Measurements from ENCODE around the gene POU6F1. TPM values are rescaled to one million over a fixed set of nuclear protein-coding genes. Genes with fewer than 3 reads are reported as not detected.

Gene POU6F1
- total and polyA plus RNA-seq, 9 of the 15 experiments (the other 6 are each of a cell fraction or from before 2014, with no cell fraction given), result 0.14 to 3.3 (median 1.1) TPM

DNA sequence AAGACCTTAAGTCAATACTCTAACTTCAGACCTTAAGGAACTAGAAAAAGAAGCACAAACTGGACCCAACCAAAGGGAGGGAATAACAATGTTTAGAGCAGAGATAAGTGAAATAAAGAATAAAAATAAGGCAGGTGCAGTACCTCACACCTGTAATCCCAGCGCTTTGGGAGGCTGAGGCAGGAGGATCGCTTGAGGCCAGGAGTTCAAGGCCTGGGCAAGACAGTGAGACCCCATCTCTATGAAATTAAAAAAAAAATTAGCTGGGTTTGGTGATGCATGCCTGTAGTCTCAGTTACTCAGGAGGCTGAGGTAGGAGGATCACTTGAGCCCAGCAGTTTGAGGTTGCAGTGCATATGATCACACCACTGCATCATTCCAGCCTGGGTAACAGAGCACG lies 54.1 kb downstream of the POU6F1 start:
- no peak overlapping the region for H2AFZ ChIP-seq (ENCODE audit: low read depth, low read length)
- peaks cover 73% of the 10 kb centered on the region for H3K79me2 ChIP-seq (ENCODE audit: control insufficient read depth, insufficient read depth, low read length)
- H3K27me3 ChIP-seq (ENCODE audit: control insufficient read depth in 2 of 2, insufficient read depth in 2 of 2, low read length in 2 of 2), result no peaks in the 10 kb centered on the region
- no peak overlapping the region for H3K27ac ChIP-seq (ENCODE audit: extremely low read depth, low read depth, low read length)
- peaks cover 7 to 13% of the 10 kb centered on the region in 2 experiments; a peak in 4 of 5 replicates for H3K4me1 ChIP-seq (replicated peaks in 1 of 2; ENCODE audit: control insufficient read depth in 2 of 2, insufficient read depth in 2 of 2, low read length in 2 of 2)
- H4K20me1 ChIP-seq (replicated peaks; ENCODE audit: control insufficient read depth, insufficient read depth, low read length), result peaks cover 6% of the 10 kb centered on the region; the same call in 1 of the 2 replicates
- WGBS (ENCODE audit: insufficient coverage, low coverage, missing lambda C conversion rate), result 69% methylated on average over 3 of the region's 3 CpGs
- no peaks in the 10 kb centered on the region for H3K9me1 ChIP-seq (ENCODE audit: control insufficient read depth, insufficient read depth, low read length)
- no peaks in the 10 kb centered on the region for H3K9me3 ChIP-seq (replicated peaks; ENCODE audit: control insufficient read depth, insufficient read depth, low read depth, low read length)
- POLR2A ChIA-PET, result interaction anchor here (2.0 kb wide), 1 partner anchor 8 kb away, joined by 8 read pairs; the partner anchor contains the start of gene TFCP2
- no peak for DNase-seq (ENCODE audit: extremely low read depth in 1 of 4, low spot score in 3 of 4)
- ATAC-seq, result no peak
- BruUV-seq (replicated peaks), result no TSS peak
- TF ChIP-seq ZNF121 (CRISPR knock-in tag; conservative IDR thresholded peaks at IDR 0.05), result peak; percentile 80
- TF ChIP-seq, protein P1, sequence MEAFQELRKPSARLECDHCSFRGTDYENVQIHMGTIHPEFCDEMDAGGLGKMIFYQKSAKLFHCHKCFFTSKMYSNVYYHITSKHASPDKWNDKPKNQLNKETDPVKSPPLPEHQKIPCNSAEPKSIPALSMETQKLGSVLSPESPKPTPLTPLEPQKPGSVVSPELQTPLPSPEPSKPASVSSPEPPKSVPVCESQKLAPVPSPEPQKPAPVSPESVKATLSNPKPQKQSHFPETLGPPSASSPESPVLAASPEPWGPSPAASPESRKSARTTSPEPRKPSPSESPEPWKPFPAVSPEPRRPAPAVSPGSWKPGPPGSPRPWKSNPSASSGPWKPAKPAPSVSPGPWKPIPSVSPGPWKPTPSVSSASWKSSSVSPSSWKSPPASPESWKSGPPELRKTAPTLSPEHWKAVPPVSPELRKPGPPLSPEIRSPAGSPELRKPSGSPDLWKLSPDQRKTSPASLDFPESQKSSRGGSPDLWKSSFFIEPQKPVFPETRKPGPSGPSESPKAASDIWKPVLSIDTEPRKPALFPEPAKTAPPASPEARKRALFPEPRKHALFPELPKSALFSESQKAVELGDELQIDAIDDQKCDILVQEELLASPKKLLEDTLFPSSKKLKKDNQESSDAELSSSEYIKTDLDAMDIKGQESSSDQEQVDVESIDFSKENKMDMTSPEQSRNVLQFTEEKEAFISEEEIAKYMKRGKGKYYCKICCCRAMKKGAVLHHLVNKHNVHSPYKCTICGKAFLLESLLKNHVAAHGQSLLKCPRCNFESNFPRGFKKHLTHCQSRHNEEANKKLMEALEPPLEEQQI (IDR thresholded peaks at IDR 0.05), result no peak
- no peak for TF ChIP-seq SRSF1 (IDR thresholded peaks at IDR 0.05; ENCODE audit: low read depth, low read length)
- TF ChIP-seq MCM2 (IDR thresholded peaks at IDR 0.05; ENCODE audit: low read depth), result no peak
- TF ChIP-seq SMAD2 (IDR thresholded peaks at IDR 0.05; ENCODE audit: low read depth, low read length), result no peak
- peak; percentile 52; the same call in 1 of the 2 replicates for TF ChIP-seq BCOR (IDR thresholded peaks at IDR 0.05)
- TF ChIP-seq, protein P2, sequence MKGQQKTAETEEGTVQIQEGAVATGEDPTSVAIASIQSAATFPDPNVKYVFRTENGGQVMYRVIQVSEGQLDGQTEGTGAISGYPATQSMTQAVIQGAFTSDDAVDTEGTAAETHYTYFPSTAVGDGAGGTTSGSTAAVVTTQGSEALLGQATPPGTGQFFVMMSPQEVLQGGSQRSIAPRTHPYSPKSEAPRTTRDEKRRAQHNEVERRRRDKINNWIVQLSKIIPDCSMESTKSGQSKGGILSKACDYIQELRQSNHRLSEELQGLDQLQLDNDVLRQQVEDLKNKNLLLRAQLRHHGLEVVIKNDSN (CRISPR knock-in tag; IDR thresholded peaks at IDR 0.05), result no peak
- intact Hi-C loops (cut with micrococcal nuclease), result no loop called here
- FAIRE-seq, result no peak
- peaks cover 17% of the 10 kb centered on the region; the same call in 2 of the 3 replicates for H3K36me3 ChIP-seq (ENCODE audit: control insufficient read depth, insufficient read depth, low read length)
- in situ Hi-C loops (cut with MboI), result no loop called here
- H3K4me3 ChIP-seq, result no peak overlapping the region
- H3K4me2 ChIP-seq (ENCODE audit: insufficient read depth, low read length), result no peak overlapping the region
- no peak overlapping the region for H3K9ac ChIP-seq (ENCODE audit: insufficient read depth in 1 of 2, low read depth in 2 of 2, low read length in 2 of 2)
- CTCF ChIA-PET (ENCODE audit: low intra/inter-chr PET ratio), result no interaction called here

Data from K562 (cell line).